Measurements from ENCODE around the gene EPHB6.

EPHB6 gene, protein sequence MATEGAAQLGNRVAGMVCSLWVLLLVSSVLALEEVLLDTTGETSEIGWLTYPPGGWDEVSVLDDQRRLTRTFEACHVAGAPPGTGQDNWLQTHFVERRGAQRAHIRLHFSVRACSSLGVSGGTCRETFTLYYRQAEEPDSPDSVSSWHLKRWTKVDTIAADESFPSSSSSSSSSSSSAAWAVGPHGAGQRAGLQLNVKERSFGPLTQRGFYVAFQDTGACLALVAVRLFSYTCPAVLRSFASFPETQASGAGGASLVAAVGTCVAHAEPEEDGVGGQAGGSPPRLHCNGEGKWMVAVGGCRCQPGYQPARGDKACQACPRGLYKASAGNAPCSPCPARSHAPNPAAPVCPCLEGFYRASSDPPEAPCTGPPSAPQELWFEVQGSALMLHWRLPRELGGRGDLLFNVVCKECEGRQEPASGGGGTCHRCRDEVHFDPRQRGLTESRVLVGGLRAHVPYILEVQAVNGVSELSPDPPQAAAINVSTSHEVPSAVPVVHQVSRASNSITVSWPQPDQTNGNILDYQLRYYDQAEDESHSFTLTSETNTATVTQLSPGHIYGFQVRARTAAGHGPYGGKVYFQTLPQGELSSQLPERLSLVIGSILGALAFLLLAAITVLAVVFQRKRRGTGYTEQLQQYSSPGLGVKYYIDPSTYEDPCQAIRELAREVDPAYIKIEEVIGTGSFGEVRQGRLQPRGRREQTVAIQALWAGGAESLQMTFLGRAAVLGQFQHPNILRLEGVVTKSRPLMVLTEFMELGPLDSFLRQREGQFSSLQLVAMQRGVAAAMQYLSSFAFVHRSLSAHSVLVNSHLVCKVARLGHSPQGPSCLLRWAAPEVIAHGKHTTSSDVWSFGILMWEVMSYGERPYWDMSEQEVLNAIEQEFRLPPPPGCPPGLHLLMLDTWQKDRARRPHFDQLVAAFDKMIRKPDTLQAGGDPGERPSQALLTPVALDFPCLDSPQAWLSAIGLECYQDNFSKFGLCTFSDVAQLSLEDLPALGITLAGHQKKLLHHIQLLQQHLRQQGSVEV

DNA sequence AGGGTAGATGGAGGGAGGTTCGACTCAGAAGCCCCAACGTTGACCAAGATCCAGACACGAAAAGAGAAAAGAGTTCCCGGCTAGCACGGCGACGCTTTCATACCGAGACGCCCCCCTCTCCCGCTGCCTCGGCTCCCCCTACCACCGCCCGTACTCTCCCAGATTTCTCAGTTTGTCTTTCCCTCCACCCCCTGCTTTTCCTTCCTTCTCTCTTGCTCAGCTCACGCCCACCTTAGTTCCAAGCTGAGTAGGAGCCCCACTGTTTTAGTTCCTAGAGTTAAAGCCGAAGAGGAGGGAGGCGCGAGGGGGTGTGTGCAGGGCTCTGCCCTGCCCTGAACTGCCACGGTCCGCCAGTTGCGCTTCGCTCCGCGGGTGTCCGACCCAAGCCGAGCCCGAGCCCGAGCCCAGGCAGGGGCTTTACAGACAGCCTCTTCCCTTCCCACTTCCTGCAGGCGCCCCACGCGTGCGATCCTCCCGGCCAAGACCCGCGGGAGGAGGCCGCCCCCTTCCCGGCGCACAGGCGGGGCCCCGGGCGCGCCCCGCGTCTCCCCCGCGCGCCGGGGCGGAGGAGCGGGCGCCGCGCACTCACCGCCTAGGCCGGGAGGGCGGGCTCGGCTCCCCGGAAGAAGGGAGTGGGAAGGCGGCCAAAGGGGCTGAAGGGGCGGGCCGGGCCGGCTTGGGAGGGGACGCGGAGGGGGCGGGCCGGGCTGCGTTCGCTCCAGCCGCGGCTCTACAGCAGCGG is at the start of gene EPHB6:
Gene EPHB6, plus strand, starts transcription at position 705 of the 742 bp plus-strand sequence. CDS start 8,152 bp downstream, outside the sequence.
- DNase-seq (ENCODE audit: low read depth in 2 of 2) = peak; percentile 32 to 66

DNA sequence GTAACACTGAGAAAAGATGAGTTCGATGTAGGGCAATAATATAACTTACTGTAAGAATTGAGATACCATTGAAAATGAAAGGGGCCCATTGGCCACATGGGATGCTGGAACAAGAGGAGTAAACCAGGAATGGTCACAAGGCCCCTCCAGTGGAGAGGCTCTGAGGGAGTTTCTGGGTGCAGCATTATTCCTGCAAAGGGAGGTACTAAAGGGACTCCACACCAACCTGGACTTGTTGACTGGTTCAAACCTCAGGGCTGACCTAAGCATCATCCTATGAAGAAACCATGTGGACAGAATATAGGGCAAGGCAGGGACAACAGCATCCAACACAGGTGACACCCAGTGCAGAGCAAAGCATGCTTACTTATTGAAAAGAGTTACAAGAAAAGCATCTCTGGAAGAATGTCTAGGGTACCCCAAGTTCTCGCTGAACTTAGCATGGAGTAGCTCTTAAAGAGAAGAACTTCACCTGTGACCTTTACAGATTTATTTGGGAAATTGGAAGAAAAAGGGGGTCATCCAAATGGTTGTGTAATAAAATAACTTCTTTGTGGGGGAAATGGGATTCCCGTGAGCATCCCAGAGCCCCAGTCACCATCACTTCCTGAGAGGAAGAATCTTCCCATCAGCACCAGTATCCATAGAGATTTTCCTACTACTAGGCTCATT is 49.4 kb upstream of the EPHB6 start:
- no peak for DNase-seq (ENCODE audit: low read depth in 2 of 2)

DNA sequence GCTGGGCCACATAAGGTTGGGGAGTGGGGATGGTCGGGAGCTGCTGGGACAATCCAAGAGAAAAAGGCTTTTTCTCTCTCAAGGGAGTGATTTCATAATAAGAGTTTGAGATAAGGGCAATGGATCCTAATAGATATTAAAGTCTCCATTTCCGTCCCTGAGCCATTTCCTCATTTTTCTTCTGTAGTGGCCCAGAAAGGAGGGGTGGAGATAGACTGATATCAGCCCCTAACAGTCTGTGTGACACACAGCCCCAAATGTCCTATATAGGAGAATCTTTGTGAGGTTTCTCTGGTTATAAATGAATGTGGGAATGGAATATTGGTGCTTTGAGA is 48.9 kb upstream of the EPHB6 start:
- no peak for DNase-seq (ENCODE audit: low read depth in 2 of 2)

DNA sequence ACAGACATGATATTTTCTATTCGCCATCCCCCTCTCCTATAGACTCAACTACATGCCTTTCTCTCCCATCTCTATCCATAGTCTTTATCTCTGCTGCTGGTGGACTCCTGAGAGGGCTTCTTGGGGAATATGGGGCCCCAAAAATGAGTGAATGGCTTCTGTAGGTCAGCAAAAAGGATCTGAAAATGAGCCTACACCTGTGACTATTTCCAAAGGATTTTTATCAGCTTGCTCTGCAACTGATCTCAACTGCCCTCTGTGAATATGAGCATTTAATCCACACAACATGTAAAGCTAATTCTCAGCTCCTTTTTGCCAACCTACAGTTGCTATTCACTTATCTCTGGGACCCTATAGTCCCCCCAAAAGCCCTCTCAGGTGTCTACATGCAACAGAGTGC is 47.9 kb upstream of the EPHB6 start:
- no peak for DNase-seq (ENCODE audit: low read depth in 2 of 2)

DNA sequence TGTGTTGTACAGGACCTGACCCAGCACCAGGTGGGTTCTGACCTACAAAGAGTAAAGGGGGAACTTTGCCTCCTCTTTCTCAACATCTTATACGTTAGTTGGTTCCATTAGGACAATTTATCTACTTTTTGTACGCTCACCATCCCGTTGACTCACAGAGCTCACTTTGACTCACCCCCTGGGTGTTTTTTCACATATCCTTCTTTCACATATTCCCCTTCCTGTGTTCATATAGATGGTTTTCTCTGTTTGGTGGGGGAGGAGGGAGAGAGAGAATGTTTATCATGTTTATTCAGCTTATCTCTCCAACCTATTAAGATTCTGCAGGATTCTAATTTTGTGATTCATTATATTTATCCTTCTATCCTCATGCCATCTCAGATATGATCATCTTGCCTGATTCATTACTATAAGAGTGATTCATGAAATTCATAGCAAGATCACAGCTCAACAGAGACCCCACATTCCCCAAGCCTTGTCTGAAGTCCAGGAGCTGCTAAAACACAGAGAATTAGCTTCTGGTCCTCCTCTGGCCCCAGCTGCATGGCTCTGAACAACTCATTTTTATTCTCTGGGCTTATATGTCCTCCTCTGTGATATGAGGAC is 46.9 kb upstream of the EPHB6 start:
- DNase-seq (ENCODE audit: low read depth in 2 of 2) = no peak

DNA sequence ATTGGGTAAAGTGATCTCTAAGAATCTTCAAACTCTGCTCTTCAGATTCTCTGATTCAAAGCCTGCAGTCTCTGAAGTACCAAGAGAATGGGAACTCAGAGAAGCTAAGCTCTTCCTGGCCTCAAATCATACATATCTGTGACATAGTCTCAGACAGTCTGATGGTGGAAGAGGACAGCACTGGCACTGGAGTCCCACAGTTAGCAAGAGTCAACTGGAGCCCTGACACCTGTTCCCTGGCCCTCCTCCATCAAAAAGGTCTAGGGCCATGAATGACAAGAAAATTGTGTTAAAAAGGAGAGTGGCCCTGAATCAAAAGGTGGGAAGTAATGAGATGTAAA is 46.4 kb upstream of the EPHB6 start:
- DNase-seq (ENCODE audit: low read depth in 2 of 2) = no peak

DNA sequence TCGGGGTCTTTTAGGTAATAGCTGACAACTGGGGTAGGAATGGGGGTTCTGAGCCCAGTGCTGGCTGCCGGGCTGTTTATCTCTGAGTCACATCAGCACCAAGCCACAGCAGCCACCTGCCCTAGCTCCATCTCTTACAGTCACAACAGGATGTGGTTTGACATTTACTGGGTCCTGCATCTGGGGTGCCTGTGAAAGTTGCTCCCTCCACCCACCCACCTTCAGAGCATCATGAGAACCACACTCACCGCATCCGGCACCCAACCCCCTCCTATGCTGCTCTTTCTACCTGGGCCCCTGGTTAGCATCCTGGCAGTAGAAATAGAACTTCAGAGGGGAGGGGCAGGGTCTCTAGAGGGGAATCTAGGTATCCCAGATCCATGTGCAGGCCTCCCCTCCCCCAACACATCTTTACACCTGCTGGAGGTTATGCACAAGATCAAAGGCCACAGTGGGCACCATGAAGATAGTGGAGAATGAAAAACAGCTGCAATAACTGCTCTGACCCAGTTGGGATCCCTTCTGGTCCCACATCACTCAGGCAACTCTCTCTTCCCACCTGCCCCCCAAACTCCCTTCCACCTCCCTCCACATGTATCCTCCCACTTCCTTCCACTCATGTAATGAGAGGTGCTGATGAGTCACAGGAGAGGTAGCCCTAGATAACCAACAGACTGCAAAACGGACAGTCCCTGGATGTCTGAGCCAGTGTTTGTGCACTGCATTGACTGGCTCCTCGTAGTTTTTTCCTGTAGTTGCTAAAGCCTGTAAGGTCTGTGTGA is 45.9 kb upstream of the EPHB6 start:
- peak; percentile 83 to 90 for DNase-seq (ENCODE audit: low read depth in 2 of 2)

DNA sequence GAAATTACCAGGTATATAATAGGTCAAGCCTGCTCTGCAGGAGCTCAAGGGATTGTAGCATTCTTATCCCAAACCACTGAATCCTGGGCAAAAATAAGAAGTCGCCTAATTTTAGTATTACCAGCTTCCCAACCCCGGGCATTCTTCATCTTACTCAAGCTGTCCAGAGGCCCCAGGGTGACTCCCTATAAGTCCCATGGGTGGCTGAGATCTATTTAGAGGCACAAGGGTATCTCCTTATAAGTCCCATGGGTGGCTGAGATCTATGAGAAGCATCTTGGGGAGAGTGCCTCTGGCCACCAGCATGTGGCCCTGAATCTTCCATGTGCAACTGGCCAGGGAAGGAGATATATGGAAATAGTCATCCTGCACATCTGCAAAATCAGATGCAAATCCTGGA is 45.2 kb upstream of the EPHB6 start:
- DNase-seq (ENCODE audit: low read depth in 2 of 2) = no peak

DNA sequence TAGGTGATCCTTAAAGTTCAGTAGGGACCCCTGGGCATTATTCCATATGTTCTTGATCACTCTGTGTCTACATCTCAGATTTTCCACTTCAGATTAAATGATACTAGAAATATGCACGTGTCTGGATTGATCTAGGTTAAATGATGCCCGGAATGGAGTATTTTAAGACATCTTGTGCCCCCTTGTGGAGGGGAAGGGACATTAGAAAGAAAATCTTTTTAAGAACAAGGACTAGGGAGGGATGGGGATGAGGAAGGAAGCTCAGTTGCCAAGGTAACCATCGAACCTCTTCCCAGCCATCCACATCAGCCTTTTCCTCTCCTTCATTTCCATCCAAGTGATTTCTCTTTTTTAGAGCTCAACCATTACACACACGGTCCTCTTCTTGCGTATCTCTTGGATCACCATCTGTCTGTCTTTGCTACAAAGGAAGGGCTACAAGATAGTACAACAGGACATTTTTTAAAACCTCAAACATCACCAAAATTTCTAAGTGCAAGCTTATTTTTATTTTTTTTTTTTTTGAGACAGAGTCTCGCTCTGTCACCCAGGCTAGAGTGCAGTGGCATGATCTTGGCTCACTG is 43.6 kb upstream of the EPHB6 start:
- DNase-seq (ENCODE audit: low read depth in 2 of 2) = no peak

DNA sequence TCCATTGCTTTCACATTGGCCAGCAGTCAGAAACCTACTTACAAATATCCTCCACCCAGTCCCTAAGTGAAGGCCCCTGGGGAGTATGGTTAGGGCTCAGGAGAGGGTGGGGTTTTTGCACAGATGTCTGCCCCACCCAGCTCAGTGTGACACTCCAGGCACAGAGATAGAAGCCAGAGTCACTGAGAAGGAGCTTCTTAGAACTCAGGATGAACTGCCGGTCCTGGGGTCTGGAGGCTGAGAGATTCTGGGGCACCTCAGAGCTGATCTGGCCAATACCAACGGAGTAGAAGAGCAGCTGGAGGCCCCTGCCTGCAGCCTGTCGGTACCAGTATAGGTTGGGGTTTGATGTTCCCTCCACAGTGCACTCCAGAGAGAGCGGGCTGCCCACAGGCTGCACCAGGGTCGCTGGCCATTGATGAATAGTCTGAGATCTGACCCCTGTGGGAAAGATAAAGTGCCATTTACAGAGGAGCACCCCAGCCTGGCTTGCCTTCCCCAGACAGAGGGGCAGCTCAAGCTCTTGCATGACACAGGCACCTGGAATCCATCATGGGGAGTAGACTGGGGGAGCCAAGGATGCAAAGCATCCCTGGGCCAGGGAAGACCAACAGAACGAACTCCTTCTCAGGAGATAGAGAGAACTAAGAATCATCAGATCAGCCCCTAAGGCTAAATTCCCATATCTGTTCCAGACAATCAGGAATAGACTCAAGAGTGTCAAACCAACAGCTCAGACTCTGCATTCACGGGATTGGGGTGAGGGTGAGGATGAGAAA is 42.2 kb upstream of the EPHB6 start:
- DNase-seq (ENCODE audit: low read depth in 2 of 2) = no peak

DNA sequence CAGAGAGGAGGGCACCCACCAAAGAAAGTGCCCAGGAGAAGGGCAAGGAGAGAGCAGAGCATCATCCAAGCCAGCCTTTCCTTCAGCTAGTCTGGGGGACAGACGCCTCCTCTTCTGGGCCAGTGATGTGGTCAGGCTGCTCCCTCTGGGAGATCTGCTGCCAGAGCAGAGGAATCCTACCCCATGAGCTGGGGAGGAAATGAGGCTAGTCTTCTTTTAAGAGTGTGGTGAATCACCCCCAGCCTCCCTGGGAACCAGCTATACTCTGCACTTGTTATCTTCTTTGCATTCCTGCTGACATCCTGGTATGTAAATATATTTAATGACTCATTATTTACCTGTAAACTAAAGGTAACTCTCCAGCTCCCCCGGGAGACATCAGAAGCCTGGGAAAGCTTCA is 41.6 kb upstream of the EPHB6 start:
- DNase-seq (ENCODE audit: low read depth in 2 of 2) = no peak

DNA sequence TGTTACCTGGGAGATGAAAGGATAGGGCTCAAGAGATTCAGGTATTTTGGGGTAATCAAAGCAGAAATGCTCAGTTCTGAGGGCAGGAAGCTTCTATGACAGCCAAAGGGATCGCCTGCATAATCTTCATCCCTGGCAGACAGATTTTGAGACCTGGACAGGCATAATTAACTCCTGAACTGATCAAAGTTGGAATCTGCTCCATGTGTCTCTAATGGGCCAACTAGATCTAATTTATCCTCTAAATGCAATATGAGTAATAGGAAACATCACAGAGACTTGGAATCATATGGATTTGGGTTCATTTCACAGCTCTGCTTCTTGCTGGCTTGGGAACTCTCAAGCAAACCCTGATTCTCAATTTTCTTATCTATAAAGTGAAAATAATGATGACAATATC is 41.2 kb upstream of the EPHB6 start:
- DNase-seq (ENCODE audit: low read depth in 2 of 2) = no peak

DNA sequence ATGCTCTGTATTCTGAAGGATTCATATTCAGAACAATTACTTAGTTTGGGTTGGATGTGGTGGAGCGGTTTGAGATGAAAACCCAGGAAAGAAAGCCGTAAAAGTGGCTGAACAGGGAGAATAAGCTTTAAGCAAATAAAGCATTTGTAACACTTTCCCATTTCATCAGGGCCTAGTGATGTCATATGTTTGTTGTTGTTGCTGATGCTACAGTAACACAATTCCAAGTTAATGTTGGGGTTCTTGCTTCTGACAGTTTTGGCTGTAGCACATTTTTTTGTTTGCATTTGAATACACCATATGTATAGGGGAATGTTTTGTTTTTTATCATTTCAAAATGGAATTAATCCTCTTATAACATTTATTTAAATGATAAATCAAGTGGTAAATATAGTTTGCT is 40.4 kb upstream of the EPHB6 start:
- DNase-seq (ENCODE audit: low read depth in 2 of 2) = no peak

DNA sequence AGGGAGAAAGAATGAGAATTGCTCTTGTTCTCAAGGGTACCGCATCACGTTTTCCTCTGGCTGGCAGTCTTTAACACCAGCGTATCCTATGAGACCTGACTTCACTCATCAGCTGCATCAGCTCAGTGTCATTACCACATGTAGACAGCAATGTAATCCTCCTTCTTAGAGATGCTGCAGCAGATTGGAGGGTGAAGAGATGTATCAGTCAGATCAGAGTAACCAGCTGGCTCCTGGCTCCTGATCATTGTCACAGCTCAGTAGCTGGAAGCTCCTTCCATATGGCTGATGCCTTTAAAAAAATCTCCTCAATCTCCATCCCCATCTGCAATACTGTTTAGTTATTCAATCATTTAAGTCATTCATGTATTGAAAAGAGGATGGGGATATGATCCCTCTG is 39.7 kb upstream of the EPHB6 start:
- no peak for DNase-seq (ENCODE audit: low read depth in 2 of 2)

DNA sequence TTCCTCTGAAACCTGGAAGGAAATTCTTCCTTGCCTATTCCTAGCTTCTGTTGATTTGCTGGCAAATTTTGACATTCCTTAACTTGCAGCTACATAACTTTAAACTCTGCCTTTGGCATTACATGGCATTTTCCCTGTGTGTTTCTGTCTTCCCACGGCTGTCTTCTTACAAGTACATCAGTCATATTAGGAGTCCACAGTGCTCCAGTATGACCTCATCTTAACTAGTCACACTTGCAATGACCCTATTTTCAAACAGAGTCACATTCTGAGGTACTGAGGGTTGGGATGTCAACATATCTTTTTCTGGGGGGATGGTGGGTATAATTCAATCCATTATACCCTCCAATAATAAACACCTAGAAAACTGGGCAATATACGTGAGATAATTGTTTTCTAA is 37.4 kb upstream of the EPHB6 start:
- no peak for DNase-seq (ENCODE audit: low read depth in 2 of 2)

DNA sequence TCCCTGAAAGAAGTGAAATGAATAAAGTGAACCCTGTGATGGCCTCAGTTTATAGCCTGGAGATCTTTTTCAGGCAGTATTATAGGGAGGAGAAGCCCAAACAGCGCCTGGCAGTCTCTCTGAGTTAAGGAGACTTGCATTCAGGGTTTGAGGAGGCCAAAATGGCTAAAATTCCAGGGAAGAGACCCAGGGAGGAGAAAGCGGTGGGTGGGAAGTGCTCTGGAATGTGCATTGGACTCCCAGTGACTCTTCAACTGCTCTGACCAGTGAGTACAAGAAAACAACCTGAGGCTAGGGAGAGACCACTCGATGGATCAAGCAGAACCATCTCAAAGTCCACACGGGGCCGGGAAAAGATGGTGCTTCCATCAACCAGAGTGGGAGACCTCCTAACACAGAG is 35.3 kb upstream of the EPHB6 start:
- DNase-seq (ENCODE audit: low read depth in 2 of 2) = no peak

DNA sequence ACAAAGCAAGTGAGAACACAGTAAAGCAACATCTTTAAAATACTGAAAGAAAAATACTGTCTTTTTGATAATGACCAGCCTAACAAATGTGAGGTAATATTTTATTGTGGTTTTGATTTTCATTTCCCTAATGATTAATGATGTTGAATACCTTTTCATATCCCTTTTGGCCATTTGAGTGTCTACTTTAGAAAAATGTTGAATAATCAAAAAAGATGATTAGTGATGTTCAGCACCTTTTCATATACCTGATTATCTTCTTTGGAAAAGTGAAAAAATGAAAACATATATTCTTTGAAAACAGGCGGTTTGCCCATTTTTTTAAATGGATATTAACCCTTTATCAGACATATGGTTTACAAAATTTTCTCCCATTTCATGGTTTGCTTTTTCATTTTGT is 32.2 kb upstream of the EPHB6 start:
- no peak for DNase-seq (ENCODE audit: low read depth in 2 of 2)

DNA sequence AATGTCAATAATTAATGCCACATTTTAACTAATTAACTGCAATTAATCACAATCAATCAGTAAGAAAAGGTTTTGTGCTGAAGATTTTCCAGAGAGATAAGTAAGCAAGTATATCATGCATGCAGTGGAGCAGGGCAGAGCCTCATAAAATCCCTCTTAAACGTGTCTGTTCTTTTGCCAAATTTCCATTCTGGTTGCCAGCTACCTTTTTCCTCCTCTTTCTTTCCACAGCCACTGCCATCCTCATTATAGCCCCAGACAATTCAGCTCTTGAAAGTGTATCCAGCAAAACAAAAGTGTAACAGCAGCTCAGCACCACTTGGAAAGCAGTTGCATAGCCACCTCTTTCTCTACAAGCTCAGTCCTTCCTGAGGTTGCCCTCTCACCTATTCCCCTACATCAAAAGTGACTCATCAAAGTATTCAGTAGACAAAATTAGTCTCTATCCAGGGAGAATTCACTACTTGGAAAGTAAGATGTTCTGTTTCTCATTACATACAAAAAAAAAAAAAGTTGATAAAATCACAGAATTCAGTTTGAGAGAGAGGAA is 26.9 kb upstream of the EPHB6 start:
- no peak for DNase-seq (ENCODE audit: low read depth in 2 of 2)

DNA sequence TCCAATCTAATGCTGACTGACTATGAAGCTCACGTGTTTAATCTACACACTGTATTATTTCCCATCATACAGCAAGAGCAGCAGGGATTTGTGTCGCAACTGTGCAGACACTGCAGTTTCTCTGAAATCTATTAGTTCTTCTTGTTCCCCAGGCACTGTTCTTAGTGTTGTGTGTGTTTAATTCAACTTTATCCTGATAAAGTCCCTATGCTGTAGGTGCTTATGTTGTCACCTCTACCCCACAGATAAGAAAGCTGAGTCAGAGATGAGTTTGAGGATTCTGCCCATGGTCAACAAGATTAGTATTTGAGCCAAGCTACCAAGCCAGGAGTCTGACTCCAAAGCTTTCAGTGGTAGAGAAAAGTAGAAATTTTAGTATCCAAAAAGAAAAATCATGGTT is 22.5 kb upstream of the EPHB6 start:
- DNase-seq (ENCODE audit: low read depth in 2 of 2) = no peak
